GM18870 (cell line): ENCODE measurements around the gene GRM4.

ENCODE experiments used
- ATAC-seq: cut with Tn5 transposase; IDR thresholded peaks from one replicate; pipeline ENCODE4 v1.9.1; 2021; ENCODE audit warnings: moderate library complexity; ENCODE audit not compliant: unreplicated experiment

The GRM4 gene

GRCh38 chr6:33983721-33984465 is 162.0 kb downstream of the GRM4 start:
- ATAC-seq = no peak

- ATAC-seq = no peak
Observed at GRCh38 chr6:33983109-33983716, 162.7 kb downstream of the GRM4 start.

- no peak for ATAC-seq
Observed at GRCh38 chr6:33981861-33982260, 164.0 kb downstream of the GRM4 start.

- ATAC-seq = no peak
Observed at GRCh38 chr6:33981421-33981820, 164.5 kb downstream of the GRM4 start.

- no peak for ATAC-seq
Observed at GRCh38 chr6:33980176-33981175, 165.4 kb downstream of the GRM4 start.

GRCh38 chr6:33979750-33980149 is 166.1 kb downstream of the GRM4 start:
- no peak for ATAC-seq

GRCh38 chr6:33978412-33979150 is 167.3 kb downstream of the GRM4 start:
- ATAC-seq = no peak

GRCh38 chr6:33977606-33978411 is 168.1 kb downstream of the GRM4 start:
- ATAC-seq = no peak

- no peak for ATAC-seq
Observed at GRCh38 chr6:33976437-33977360, 169.2 kb downstream of the GRM4 start.

GRCh38 chr6:33975661-33976436 is 170.0 kb downstream of the GRM4 start:
- ATAC-seq = no peak

- no peak for ATAC-seq
Observed at GRCh38 chr6:33974471-33974870, 171.4 kb downstream of the GRM4 start.

- ATAC-seq = no peak
Observed at GRCh38 chr6:33974030-33974429, 171.9 kb downstream of the GRM4 start.

- ATAC-seq = no peak
Observed at GRCh38 chr6:33971580-33971979, 174.3 kb downstream of the GRM4 start.
